ENCODE measurements around the gene SLC38A9.
"Not testable (repeated sequence)": the region's sequence is repeated elsewhere in the genome, so short reads cannot be mapped to it uniquely, and the experiment has no call there.

Gene SLC38A9

DNA sequence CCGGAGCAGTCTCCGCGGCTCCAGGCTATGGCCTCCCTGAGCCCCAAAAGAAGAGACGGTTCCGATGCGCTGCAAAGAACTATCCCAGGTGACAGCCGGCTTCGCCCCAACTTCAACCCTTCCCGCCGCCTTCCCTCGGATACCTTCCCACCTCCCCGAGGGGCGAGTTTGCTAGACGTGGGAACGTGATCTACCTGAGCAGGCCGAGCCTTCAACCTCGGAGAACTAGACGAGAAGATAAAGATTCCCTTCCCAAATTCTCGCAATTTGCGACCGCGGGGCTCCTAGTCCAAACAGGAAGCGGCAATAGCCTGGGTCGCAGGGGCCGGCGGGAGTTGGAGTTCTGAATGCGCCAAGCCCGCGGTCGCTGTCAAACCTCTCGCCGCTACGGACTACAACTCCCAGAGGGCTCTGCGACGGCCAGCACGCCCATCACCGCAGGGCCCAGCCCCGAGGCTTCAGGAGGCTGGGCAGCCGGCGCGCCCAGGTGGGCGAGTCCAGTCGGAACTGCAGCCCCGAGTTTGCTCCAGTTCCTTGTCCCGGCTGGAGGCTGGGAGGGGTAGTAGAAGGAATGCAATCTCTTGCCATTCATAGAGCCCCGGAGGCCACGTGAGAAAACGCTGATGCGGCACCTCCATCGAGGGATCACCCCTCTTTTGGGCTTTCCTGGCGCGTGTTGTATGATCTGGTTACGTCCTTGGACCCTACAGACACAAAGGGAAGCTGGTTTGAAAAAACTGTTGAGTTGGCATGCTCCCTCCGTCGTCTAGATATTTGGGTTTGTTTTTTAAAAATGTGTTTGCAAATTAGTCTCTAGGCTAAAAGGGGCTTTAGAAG lies at the start of gene SLC38A9:
TSS of gene SLC38A9 (minus strand) at position 302 of the 837 bp plus-strand sequence. CDS start 14,366 bp downstream, outside the sequence.
- H3K9ac ChIP-seq (ENCODE audit: insufficient read length, low read depth): peak within 1 kb of the TSS; percentile 83
- H3K4me3 ChIP-seq (ENCODE audit: insufficient read length, low read depth): peak within 1 kb of the TSS; percentile 89
- H3K27me3 ChIP-seq (ENCODE audit: insufficient read depth, insufficient read length): no peaks in the 10 kb centered on the region
- H3K36me3 ChIP-seq (ENCODE audit: insufficient read depth, insufficient read length, low read length): peaks cover 18% of the 10 kb centered on the region
- TF ChIP-seq SUZ12 (IDR thresholded peaks at IDR 0.05; ENCODE audit: extremely low read depth, insufficient read depth, insufficient read length) (no peak), YY1 (IDR thresholded peaks at IDR 0.05; ENCODE audit: insufficient read depth, insufficient read length) (no peak), ZNF274 (IDR thresholded peaks at IDR 0.05; ENCODE audit: low read depth, low read length) (no peak)
- peak; percentile 92 for DNase-seq (ENCODE audit: low read depth, low spot score)
- no peaks in the 10 kb centered on the region for H3K4me1 ChIP-seq (ENCODE audit: insufficient read depth, insufficient read length)
- no peaks in the 10 kb centered on the region for H3K9me3 ChIP-seq (ENCODE audit: insufficient read depth, low read length)

GRCh38 chr5:55761721-55762120 lies 49.6 kb upstream of the SLC38A9 start:
- H3K9ac ChIP-seq (ENCODE audit: insufficient read length, low read depth); H3K27me3 ChIP-seq (ENCODE audit: insufficient read depth, insufficient read length); DNase-seq (ENCODE audit: low read depth, low spot score); H3K4me1 ChIP-seq (ENCODE audit: insufficient read depth, insufficient read length); H3K4me3 ChIP-seq (ENCODE audit: insufficient read length, low read depth); H3K36me3 ChIP-seq (ENCODE audit: insufficient read depth, insufficient read length, low read length); H3K9me3 ChIP-seq (ENCODE audit: insufficient read depth, low read length): not testable (repeated sequence)

- Histone ChIP-seq H3K27me3 (ENCODE audit: insufficient read depth, insufficient read length) (no peaks in the 10 kb centered on the region), H3K4me1 (ENCODE audit: insufficient read depth, insufficient read length) (no peaks in the 10 kb centered on the region), H3K4me3 (ENCODE audit: insufficient read length, low read depth) (no peak overlapping the region), H3K36me3 (ENCODE audit: insufficient read depth, insufficient read length, low read length) (no peaks in the 10 kb centered on the region), H3K9ac (ENCODE audit: insufficient read length, low read depth) (no peak overlapping the region), H3K9me3 (ENCODE audit: insufficient read depth, low read length) (no peaks in the 10 kb centered on the region)
- DNase-seq (ENCODE audit: low read depth, low spot score): no peak
- no peak for TF ChIP-seq SUZ12 (IDR thresholded peaks at IDR 0.05; ENCODE audit: extremely low read depth, insufficient read depth, insufficient read length)
- no peak for TF ChIP-seq YY1 (IDR thresholded peaks at IDR 0.05; ENCODE audit: insufficient read depth, insufficient read length)
- no peak for TF ChIP-seq ZNF274 (IDR thresholded peaks at IDR 0.05; ENCODE audit: low read depth, low read length)
These were observed 46.6 kb upstream of the SLC38A9 start for GRCh38 chr5:55758714-55759113.

DNA sequence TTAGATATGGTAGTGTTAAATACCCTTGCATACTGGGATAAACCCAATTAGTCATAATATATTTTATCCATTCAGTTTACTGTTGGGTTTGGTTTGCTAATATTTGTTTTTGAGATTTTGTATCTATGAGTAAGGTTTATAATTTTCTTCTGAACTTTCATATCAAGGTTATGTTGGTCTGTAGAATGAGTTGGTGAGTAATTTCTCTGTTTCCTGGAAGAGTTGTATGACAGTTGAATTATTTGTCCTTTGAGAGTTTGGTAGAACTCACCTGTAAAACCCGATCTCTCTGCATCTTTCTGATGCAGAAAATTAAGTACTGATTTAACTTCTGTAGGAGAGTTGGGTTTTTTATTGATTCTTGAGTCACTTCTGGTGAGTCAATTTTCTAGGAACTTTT lies 46.1 kb upstream of the SLC38A9 start:
- TF ChIP-seq SUZ12 (IDR thresholded peaks at IDR 0.05; ENCODE audit: extremely low read depth, insufficient read depth, insufficient read length): no peak
- no peak for TF ChIP-seq ZNF274 (IDR thresholded peaks at IDR 0.05; ENCODE audit: low read depth, low read length)
- TF ChIP-seq YY1 (IDR thresholded peaks at IDR 0.05; ENCODE audit: insufficient read depth, insufficient read length): no peak

DNA sequence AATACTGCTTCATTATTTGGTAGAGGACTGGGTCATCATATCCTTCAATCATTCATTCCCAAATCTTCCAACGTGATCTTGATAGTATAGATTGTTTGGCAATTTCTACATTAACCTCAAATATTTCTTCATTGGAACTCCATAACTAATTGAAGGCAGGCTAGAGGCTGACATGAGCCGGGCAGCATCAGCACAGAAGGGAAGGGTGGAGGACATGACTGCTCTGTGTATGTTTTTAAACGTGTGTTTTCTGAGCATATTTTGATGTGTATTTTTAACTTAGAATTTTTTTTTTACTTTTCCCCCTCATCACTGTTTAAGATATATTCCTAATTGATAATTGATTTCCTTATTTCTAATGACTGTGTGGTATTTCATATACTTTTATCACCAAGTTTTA lies 38.4 kb upstream of the SLC38A9 start:
- Histone ChIP-seq H3K36me3 (ENCODE audit: insufficient read depth, insufficient read length, low read length) (no peaks in the 10 kb centered on the region), H3K4me1 (ENCODE audit: insufficient read depth, insufficient read length) (no peaks in the 10 kb centered on the region), H3K27me3 (ENCODE audit: insufficient read depth, insufficient read length) (no peaks in the 10 kb centered on the region), H3K9me3 (ENCODE audit: insufficient read depth, low read length) (no peaks in the 10 kb centered on the region), H3K9ac (ENCODE audit: insufficient read length, low read depth) (no peak overlapping the region), H3K4me3 (ENCODE audit: insufficient read length, low read depth) (no peak overlapping the region)
- no peak for DNase-seq (ENCODE audit: low read depth, low spot score)
- TF ChIP-seq YY1 (IDR thresholded peaks at IDR 0.05; ENCODE audit: insufficient read depth, insufficient read length): no peak
- no peak for TF ChIP-seq ZNF274 (IDR thresholded peaks at IDR 0.05; ENCODE audit: low read depth, low read length)
- no peak for TF ChIP-seq SUZ12 (IDR thresholded peaks at IDR 0.05; ENCODE audit: extremely low read depth, insufficient read depth, insufficient read length)

More for the DNA sequence above, 46.1 kb upstream of the SLC38A9 start:
- H3K36me3 ChIP-seq (ENCODE audit: insufficient read depth, insufficient read length, low read length): no peaks in the 10 kb centered on the region
- H3K4me3 ChIP-seq (ENCODE audit: insufficient read length, low read depth): no peak overlapping the region
- no peak for DNase-seq (ENCODE audit: low read depth, low spot score)
- H3K4me1 ChIP-seq (ENCODE audit: insufficient read depth, insufficient read length): no peaks in the 10 kb centered on the region
- H3K27me3 ChIP-seq (ENCODE audit: insufficient read depth, insufficient read length): no peaks in the 10 kb centered on the region
- no peak overlapping the region for H3K9ac ChIP-seq (ENCODE audit: insufficient read length, low read depth)
- no peaks in the 10 kb centered on the region for H3K9me3 ChIP-seq (ENCODE audit: insufficient read depth, low read length)

- TF ChIP-seq YY1 (IDR thresholded peaks at IDR 0.05; ENCODE audit: insufficient read depth, insufficient read length): no peak
- TF ChIP-seq ZNF274 (IDR thresholded peaks at IDR 0.05; ENCODE audit: low read depth, low read length): no peak
- no peak for TF ChIP-seq SUZ12 (IDR thresholded peaks at IDR 0.05; ENCODE audit: extremely low read depth, insufficient read depth, insufficient read length)
- Histone ChIP-seq H3K9me3 (ENCODE audit: insufficient read depth, low read length) (no peaks in the 10 kb centered on the region), H3K27me3 (ENCODE audit: insufficient read depth, insufficient read length) (no peaks in the 10 kb centered on the region), H3K36me3 (ENCODE audit: insufficient read depth, insufficient read length, low read length) (no peaks in the 10 kb centered on the region), H3K9ac (ENCODE audit: insufficient read length, low read depth) (no peak overlapping the region), H3K4me3 (ENCODE audit: insufficient read length, low read depth) (no peak overlapping the region), H3K4me1 (ENCODE audit: insufficient read depth, insufficient read length) (no peaks in the 10 kb centered on the region)
- DNase-seq (ENCODE audit: low read depth, low spot score): no peak
These were observed 37.9 kb upstream of the SLC38A9 start for GRCh38 chr5:55750063-55750462.

GRCh38 chr5:55749387-55749786 lies 37.3 kb upstream of the SLC38A9 start:
- H3K36me3 ChIP-seq (ENCODE audit: insufficient read depth, insufficient read length, low read length): no peaks in the 10 kb centered on the region
- no peak overlapping the region for H3K4me3 ChIP-seq (ENCODE audit: insufficient read length, low read depth)
- H3K27me3 ChIP-seq (ENCODE audit: insufficient read depth, insufficient read length): no peaks in the 10 kb centered on the region
- no peak for DNase-seq (ENCODE audit: low read depth, low spot score)
- H3K4me1 ChIP-seq (ENCODE audit: insufficient read depth, insufficient read length): no peaks in the 10 kb centered on the region
- TF ChIP-seq ZNF274 (IDR thresholded peaks at IDR 0.05; ENCODE audit: low read depth, low read length) (no peak), YY1 (IDR thresholded peaks at IDR 0.05; ENCODE audit: insufficient read depth, insufficient read length) (no peak), SUZ12 (IDR thresholded peaks at IDR 0.05; ENCODE audit: extremely low read depth, insufficient read depth, insufficient read length) (no peak)
- no peaks in the 10 kb centered on the region for H3K9me3 ChIP-seq (ENCODE audit: insufficient read depth, low read length)
- H3K9ac ChIP-seq (ENCODE audit: insufficient read length, low read depth): no peak overlapping the region

Data from NT2/D1 (cell line).